ENCODE data around the gene TUSC2. TPM values are rescaled to one million over a fixed set of nuclear protein-coding genes. Genes with fewer than 3 reads are reported as not detected.

The TUSC2 gene
- total RNA-seq, 3 donors from 2014 or later (not counting 1 experiment from before 2014, with no cell fraction given): 18.4 to 23.4 (median 21.3) TPM

GRCh38 chr3:50370594-50370993 lies 42.6 kb upstream of the TUSC2 start:
- H3K9me3 ChIP-seq (ENCODE audit: control insufficient read depth, insufficient read depth, low read length): no peaks in the 10 kb centered on the region
- H3K36me3 Mint-ChIP-seq: no peaks in the 10 kb centered on the region
- H3K27ac Mint-ChIP-seq: no peak overlapping the region
- H3K27me3 Mint-ChIP-seq (ENCODE audit: low read depth in 2 of 2): no peaks in the 10 kb centered on the region
- H3K4me1 Mint-ChIP-seq: peaks cover 3 to 22% of the 10 kb centered on the region in 2 donors
- ATAC-seq: no peak
- H3K27ac ChIP-seq (ENCODE audit: low read length): no peak overlapping the region
- intact Hi-C loops (cut with micrococcal nuclease): no loop called here
- no peaks in the 10 kb centered on the region for H3K36me3 ChIP-seq (ENCODE audit: control insufficient read depth, insufficient read depth, low read length)
- H3K4me1 ChIP-seq (ENCODE audit: control insufficient read depth, insufficient read depth, low read length): peaks cover 14% of the 10 kb centered on the region
- no peak overlapping the region for H3K4me3 Mint-ChIP-seq
- DNase-seq: no peak
- no peak overlapping the region for H3K4me3 ChIP-seq (ENCODE audit: low read length)
- H3K27me3 ChIP-seq (ENCODE audit: control insufficient read depth, insufficient read depth, low read length): no peaks in the 10 kb centered on the region
- no peaks in the 10 kb centered on the region for H3K9me3 Mint-ChIP-seq
- TF ChIP-seq, protein P1, sequence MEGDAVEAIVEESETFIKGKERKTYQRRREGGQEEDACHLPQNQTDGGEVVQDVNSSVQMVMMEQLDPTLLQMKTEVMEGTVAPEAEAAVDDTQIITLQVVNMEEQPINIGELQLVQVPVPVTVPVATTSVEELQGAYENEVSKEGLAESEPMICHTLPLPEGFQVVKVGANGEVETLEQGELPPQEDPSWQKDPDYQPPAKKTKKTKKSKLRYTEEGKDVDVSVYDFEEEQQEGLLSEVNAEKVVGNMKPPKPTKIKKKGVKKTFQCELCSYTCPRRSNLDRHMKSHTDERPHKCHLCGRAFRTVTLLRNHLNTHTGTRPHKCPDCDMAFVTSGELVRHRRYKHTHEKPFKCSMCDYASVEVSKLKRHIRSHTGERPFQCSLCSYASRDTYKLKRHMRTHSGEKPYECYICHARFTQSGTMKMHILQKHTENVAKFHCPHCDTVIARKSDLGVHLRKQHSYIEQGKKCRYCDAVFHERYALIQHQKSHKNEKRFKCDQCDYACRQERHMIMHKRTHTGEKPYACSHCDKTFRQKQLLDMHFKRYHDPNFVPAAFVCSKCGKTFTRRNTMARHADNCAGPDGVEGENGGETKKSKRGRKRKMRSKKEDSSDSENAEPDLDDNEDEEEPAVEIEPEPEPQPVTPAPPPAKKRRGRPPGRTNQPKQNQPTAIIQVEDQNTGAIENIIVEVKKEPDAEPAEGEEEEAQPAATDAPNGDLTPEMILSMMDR (IDR thresholded peaks at IDR 0.05): no peak
- 81% methylated on average over 13 of the region's 14 CpGs for WGBS (ENCODE audit: insufficient coverage)

DNA sequence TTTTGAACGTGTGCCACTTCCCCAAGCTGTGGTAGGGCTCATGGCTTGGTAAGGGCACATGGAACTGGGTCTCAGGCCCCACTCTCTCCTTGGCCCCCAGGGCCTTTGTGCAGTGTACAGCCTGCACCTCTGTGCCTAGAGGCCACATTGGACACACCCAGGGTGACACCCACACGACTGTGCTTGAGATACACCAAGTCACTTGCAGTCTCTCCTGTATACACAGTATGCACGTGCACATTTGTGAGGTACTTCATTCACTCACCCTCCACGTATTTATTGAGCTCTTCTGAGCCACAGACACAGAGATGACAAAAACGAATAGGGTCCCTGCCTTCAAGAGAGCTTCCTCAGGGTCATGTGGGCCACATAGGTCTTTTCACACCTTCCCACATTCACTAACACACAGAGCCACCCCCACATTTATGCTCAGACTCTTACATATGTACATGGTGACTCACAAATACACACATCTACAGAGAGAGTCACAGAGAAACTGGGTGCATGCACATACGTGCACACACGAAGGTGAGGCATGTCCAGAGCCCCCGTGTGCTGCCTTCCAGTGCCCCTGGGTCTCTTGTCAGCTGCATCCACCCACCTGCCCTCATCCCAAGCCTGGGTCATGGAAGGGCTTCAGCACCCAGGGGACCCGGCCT lies 41.1 kb upstream of the TUSC2 start:
- Histone ChIP-seq H3K4me3 (ENCODE audit: low read length) (no peak overlapping the region), H3K4me1 (ENCODE audit: control insufficient read depth, insufficient read depth, low read length) (peaks cover 24% of the 10 kb centered on the region), H3K27ac (ENCODE audit: low read length) (no peak overlapping the region), H3K27me3 (ENCODE audit: control insufficient read depth, insufficient read depth, low read length) (no peaks in the 10 kb centered on the region), H3K36me3 (ENCODE audit: control insufficient read depth, insufficient read depth, low read length) (no peaks in the 10 kb centered on the region), H3K9me3 (ENCODE audit: control insufficient read depth, insufficient read depth, low read length) (no peaks in the 10 kb centered on the region)
- DNase-seq (no peak), ATAC-seq (no peak)
- Mint-ChIP-seq H3K9me3 (no peaks in the 10 kb centered on the region), H3K27me3 (ENCODE audit: low read depth in 2 of 2) (no peaks in the 10 kb centered on the region), H3K4me3 (no peak overlapping the region), H3K4me1 (peaks cover 6 to 32% of the 10 kb centered on the region in 2 donors), H3K36me3 (no peaks in the 10 kb centered on the region), H3K27ac (peak overlapping the region in 1 of 2 donors; percentile 46)
- WGBS (ENCODE audit: insufficient coverage): 81% methylated on average over 9 of the region's 9 CpGs
- intact Hi-C loops (cut with micrococcal nuclease): no loop called here
- TF ChIP-seq, protein P1 (IDR thresholded peaks at IDR 0.05): no peak

DNA sequence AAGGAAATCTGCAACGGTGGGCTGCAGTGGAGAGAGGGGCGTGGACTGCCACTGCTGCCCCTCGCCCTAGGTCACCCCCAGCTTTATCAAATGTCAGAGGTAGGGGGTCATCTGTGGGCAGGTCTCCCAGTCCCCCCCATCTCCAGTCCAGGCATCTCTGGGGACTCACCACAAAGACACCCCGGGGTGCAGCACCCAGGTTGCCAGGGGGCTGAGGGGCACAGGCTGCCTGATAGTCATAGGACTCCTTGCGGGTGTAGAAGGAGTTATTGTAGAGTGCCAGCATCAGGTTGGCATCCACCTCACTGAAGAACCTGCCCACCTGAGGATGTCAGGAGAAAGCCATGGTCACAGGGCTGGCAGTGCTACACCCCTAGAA lies 37.8 kb upstream of the TUSC2 start:
- WGBS (ENCODE audit: insufficient coverage): 83% methylated on average over 5 of the region's 5 CpGs

More for the DNA sequence above, 37.8 kb upstream of the TUSC2 start:
- Histone ChIP-seq H3K27ac (ENCODE audit: low read length) (peak overlapping the region; percentile 82), H3K36me3 (ENCODE audit: control insufficient read depth, insufficient read depth, low read length) (no peaks in the 10 kb centered on the region), H3K4me1 (ENCODE audit: control insufficient read depth, insufficient read depth, low read length) (peaks cover 27% of the 10 kb centered on the region), H3K27me3 (ENCODE audit: control insufficient read depth, insufficient read depth, low read length) (no peaks in the 10 kb centered on the region), H3K4me3 (ENCODE audit: low read length) (peak overlapping the region; percentile 62), H3K9me3 (ENCODE audit: control insufficient read depth, insufficient read depth, low read length) (no peaks in the 10 kb centered on the region)
- H3K36me3 Mint-ChIP-seq: no peaks in the 10 kb centered on the region
- DNase-seq (no peak), ATAC-seq (no peak)
- H3K9me3 Mint-ChIP-seq: no peaks in the 10 kb centered on the region
- peak overlapping the region; percentile 67 to 85 for H3K27ac Mint-ChIP-seq
- peaks cover 6 to 20% of the 10 kb centered on the region in 2 donors for H3K4me1 Mint-ChIP-seq
- peak overlapping the region; percentile 88 for H3K4me3 Mint-ChIP-seq
- intact Hi-C loops (cut with micrococcal nuclease): no loop called here
- H3K27me3 Mint-ChIP-seq (ENCODE audit: low read depth in 2 of 2): no peaks in the 10 kb centered on the region
- TF ChIP-seq, protein P1 (IDR thresholded peaks at IDR 0.05): no peak

All from natural killer cell (primary cell).